NCI-H748 (cell line): ENCODE results near the gene VPS37B.

ENCODE experiments used
- DNase-seq: peaks from one replicate; lab custom pipeline; 2025; ENCODE audit not compliant: unreplicated experiment; lab: John Stamatoyannopoulos, UW

Gene VPS37B

GRCh38 chr12:122867691-122868461 is 28.0 kb downstream of the VPS37B start:
- DNase-seq, result no peak

DNA sequence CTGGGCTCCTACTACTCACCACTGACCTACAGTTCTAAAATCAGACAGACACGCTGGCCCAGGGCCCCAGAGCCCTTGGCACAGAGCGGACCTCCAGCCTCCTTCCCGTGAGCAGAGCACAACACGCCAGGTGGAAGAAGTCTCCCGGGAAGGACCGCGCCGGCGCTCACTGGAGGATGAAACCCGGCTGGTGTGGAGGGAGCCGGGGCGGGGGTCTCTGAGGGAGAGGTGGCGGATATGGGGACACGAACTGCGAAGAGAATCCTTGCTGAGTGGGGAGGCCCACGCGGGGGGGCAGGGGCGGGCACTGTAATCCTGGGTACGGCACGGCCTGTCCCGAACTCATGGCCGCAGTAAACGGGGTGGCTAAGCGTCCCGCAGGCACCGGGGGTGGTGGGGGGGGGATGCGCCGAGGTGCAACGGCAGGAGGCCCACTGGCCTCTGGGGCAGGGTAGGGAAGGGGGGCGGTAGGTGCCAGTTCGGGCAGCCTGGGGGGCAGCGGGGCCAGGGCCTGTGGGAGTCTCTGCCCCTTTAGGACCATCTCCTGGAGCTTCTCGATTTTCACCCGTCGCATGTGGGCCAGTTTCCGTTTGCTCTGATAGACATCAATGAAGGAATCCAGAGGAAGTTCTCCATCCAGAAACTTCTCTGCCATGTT is 28.8 kb downstream of the VPS37B start:
- DNase-seq, result no peak

DNA sequence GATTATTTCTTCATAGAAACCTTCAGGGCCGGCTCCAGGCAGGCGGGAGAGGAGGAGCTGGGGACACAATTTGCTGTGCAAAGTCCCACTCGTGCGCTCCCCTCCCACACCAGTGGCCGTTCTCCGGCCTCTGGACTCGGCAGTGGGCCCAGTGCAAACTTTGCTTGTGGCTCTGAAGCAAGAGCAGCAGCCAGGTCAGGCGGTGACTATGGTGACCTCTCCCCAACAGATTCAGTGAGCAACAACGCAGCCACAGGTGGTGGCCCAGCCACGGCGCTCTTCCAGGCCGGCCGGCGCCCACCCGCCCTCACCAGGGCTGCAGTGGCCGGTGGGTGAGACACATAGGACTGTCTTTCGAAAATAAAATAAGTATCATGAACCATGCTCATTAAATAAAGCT is 29.5 kb downstream of the VPS37B start:
- no peak for DNase-seq

DNA sequence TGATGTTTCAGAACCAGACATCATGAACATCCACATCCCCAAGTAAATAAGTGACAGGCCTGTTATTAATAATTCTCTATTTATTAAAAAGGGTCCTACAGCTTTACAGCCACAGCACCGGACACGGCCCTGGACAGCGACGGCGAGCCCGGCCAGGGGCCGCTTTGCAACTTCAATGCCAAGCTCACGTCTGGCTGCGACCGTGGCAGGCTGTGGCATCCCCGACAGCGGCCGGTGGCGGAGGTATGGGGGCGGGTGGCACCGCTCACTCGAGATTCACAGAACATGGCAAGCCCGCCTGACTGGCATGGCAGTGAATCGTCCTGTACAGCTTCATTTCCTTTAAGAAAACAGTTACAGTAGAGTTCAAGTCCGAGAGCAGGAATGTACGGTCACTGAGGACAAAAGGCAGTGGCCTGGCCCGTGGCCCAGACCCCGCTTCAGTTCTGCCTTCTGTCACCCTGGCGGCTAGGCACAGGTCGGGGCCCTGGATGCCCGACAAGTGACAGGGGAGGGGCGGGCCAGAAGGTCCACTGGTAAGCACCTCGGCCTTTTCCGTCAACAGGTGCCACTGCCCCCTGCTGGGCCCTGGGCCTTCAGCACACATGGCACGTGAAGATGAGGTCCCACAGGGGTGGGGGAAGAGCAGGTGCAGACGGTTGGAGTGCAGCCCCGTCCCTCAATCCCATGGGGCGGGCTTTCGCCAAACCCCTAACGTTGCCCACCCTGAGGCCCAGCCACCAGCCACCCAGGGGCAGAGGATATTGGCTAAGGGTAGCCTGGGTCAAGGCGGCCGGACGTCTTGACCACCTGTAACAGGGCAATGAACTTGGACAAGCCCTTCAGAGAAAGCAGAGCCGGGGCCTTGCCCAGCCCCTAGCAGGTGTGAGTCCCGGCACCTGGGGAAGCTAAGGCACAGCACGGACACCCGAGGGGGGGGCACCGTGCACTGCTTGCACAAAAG is 30.4 kb downstream of the VPS37B start:
- DNase-seq, result no peak

- no peak for DNase-seq
Measured at GRCh38 chr12:122864894-122865253, 31.1 kb downstream of the VPS37B start.

- peak; percentile 59 for DNase-seq
Measured at GRCh38 chr12:122862872-122863701, 32.8 kb downstream of the VPS37B start.

GRCh38 chr12:122862110-122862634 is 33.8 kb downstream of the VPS37B start:
- DNase-seq, result no peak

DNA sequence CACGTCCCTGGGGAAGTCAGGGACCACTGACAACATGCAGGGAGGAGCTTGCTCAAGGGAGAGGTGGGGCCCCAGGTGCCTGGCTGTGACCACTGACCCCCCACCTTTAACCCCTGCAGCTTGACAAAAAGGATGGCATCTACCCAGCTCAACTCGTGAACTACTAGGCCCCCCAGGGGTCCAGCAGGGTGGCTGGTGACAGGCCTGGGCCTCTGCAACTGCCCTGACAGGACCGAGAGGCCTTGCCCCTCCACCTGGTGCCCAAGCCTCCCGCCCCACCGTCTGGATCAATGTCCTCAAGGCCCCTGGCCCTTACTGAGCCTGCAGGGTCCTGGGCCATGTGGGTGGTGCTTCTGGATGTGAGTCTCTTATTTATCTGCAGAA is 34.3 kb downstream of the VPS37B start:
- no peak for DNase-seq

GRCh38 chr12:122860854-122861586 is 34.9 kb downstream of the VPS37B start:
- DNase-seq, result no peak

DNA sequence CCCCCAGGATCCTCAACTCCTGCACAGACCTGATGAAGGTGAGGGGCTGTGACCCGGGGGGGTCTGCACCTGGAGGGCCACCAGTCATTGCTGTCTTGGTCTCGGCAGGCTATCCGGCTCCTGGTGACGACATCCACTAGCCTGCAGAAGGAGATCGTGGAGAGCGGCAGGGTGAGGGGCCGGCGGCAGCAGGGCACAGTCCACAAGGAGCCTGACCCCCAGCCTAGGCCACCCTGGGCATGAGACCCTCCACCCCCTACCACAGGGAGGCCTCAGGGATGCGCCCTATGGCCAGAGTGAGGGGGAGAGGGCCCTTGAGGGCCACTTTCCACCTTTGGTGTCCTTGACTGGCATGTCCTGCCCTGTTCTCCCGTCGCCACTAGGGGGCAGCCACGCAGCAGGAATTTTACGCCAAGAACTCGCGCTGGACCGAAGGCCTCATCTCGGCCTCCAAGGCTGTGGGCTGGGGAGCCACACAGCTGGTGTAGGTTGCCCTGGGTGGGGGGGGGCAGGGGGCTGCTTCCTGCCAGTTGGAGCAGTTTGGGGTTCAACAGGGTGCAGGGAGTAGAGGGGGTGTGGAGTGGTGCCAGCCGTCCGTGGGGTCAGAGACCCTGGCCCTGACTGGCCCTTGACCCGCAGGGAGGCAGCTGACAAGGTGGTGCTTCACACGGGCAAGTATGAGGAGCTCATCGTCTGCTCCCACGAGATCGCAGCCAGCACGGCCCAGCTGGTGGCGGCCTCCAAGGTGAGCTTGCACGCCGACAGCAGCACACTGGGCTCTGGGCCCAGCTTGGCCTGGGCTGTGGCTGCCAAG is 35.7 kb downstream of the VPS37B start:
- DNase-seq, result peak; percentile 63

DNA sequence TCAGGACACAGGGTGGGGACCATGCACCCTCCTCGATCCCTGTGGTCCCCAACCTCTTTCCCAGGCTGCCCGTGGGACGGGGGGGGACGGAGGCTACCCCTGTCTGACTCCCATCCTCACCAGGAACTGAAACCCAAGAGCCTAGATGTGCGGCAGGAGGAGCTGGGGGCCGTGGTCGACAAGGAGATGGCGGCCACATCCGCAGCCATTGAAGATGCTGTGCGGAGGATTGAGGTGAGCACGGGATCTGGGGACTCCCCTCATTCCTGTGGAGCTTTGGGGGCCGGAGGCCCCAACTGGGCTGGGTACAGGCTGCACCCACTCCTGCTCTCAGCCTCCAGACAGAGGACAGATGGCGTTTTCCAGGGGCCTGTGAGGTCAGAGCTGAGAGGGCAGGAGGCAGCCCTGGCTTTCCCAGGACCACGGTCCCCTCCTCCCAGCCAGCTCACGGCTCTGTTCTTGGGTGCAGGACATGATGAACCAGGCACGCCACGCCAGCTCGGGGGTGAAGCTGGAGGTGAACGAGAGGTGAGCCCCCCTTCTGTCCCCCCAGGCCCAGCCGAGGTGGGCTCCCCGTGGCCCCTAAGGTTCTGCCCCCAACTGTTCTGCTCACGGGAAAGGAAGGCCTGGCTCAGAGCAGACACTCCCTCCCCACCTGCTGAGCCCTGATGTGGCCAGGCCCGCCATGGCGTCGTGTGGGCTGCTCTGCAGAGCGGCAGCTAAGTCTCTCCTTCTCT is 36.5 kb downstream of the VPS37B start:
- no peak for DNase-seq

DNA sequence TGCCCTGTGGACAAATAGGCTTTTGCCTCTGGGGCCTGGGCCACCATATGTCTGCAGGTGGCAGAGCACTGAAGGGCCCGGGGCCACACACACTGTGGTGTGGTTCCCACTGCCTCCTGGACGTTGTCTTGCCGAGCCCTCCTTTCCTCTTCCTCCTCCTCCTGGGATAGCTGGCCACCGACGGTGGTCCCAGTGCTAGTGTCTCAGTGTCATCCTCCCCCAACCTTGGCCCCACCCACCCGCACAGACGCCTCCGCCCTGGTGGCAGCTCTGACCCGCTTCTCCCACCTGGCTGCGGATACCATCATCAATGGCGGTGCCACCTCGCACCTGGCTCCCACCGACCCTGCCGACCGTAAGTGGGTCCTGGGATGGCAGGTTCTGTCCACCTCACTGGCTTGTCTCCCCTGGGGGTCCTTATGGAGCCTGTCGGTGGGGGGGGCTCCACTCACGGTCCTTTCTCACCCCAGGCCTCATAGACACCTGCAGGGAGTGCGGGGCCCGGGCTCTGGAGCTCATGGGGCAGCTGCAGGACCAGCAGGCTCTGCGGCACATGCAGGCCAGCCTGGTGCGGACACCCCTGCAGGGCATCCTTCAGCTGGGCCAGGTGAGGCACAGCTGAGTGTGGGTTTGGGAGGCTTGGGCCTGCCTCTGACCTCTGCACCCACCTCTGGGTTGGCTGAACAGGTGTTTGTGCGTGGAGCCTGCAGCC is 37.2 kb downstream of the VPS37B start:
- DNase-seq, result no peak

GRCh38 chr12:122858171-122858570 is 37.8 kb downstream of the VPS37B start:
- DNase-seq, result no peak

GRCh38 chr12:122856999-122857671 is 38.8 kb downstream of the VPS37B start:
- DNase-seq, result no peak

DNA sequence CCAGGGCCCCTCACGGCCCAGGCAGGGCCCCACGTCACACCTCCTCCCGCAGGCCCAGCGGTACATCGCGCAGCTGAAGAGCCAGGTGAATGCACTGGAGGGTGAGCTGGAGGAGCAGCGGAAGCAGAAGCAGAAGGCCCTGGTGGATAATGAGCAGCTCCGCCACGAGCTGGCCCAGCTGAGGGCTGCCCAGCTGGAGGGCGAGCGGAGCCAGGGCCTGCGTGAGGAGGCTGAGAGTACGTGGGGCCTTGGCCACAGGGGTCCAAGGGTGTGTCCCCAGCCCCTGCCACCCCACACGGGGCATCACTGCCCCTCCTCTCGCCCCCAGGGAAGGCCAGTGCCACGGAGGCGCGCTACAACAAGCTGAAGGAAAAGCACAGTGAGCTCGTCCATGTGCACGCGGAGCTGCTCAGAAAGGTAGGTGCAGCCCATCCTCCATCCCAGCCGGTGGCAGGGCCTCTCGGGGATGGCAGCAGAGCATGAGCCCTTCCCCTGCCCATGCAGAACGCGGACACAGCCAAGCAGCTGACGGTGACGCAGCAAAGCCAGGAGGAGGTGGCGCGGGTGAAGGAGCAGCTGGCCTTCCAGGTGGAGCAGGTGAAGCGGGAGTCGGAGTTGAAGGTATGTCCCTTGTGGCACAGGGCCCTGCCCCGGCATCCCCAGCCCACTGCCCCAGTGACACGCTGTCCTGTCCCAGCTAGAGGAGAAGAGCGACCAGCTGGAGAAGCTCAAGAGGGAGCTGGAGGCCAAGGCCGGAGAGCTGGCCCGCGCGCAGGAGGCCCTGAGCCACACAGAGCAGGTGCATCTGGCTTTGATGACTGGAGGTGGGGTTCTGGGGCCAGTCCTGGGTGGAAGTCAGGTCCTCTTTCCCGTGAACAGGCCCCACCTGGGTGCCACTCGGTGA is 39.7 kb downstream of the VPS37B start:
- peak; percentile 10 for DNase-seq
